NOMO-1 (cell line): ENCODE results near the gene WDR91.

ENCODE experiments used
- DNase-seq, 2 experiments: peaks; one replicate each; lab custom pipeline; 2025; ENCODE audit not compliant: unreplicated experiment in 2 of 2; lab: John Stamatoyannopoulos, UW

WDR91 gene

DNA sequence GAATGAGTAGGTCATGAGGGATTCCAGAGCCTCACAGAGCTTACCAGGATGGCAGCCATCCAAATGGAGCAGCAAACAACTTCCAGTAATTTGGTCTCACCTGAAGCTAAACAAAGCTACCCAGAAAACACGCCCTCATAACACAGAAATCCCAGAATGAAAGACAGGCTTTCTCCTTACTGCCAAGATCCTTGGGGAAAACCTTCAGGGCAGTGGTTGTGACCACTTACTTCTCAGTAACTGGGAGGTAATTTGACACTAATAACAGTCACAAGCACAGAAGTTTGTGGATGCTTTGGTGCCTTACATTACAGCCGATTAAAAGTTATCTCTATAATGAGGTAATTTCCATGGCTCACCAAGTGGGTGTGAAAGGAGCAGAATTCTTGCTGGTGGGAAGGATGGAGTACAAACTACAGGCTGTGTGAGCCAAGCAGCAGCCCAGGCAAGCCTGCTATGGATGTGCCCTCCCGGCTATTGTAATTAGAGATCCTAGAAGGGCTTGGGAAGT is 10.4 kb downstream of the WDR91 start:
- no peak for DNase-seq

- no peak for DNase-seq
Observed at GRCh38 chr7:135199439-135199838, 11.9 kb downstream of the WDR91 start.

GRCh38 chr7:135197906-135198655 is 13.2 kb downstream of the WDR91 start:
- no peak for DNase-seq

GRCh38 chr7:135197343-135197742 is 14.0 kb downstream of the WDR91 start:
- no peak for DNase-seq

- DNase-seq = no peak
Observed at GRCh38 chr7:135195968-135196629, 15.2 kb downstream of the WDR91 start.

- DNase-seq = no peak
Observed at GRCh38 chr7:135195156-135195555, 16.2 kb downstream of the WDR91 start.

GRCh38 chr7:135194494-135195095 is 16.7 kb downstream of the WDR91 start:
- DNase-seq = no peak

GRCh38 chr7:135193615-135194081 is 17.7 kb downstream of the WDR91 start:
- DNase-seq = no peak

DNA sequence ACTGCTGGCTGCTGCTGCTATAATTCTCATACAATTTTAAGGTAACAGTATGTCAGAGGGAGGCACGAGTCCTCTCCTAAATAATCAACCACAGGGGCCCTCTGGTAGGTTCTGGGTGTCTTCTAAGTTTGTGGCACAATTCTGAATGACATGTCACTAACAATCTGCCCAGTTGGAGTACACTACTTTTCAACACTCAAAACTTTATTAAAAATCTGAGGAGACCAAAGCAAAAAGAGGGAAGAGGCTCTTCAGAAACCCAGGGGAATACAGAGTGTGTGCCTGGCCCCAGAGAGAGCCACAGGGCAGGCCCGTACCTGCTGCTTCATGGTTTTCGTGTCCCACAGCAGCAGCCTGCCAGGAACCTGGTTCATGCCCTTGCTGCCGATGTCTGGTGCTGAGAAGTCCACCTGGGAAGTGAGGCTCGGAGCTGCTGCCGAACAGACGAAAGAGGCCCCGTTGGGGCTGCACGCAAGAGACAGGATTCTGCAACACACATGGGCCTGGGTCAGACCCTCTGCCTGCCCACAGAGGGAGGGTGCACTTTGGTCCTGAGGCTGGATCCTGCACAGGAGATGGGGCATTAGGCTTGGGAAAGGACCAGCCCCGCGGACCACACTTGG is 18.3 kb downstream of the WDR91 start:
- DNase-seq = no peak

- DNase-seq = no peak
Observed at GRCh38 chr7:135190703-135191102, 20.6 kb downstream of the WDR91 start.

DNA sequence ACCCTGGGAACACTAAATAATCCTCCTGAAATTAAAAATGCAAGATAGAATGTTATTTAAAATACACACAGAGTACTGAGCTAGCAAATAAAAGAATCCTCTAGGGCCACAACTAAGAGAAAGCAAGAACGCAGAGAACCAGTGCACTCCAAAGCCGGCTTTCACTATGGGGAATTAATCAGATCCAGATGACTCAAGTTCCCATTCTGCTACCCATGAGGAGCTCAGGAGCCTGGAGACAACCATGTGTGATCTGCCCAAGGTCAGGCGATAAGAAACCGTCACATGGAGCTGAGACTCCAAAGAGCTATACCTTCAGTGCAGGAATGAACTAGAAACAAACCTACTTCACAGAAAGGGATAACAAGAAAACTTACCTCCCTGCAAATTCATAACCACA is 21.4 kb downstream of the WDR91 start:
- DNase-seq = no peak

- DNase-seq = no peak
Observed at GRCh38 chr7:135189221-135189662, 22.1 kb downstream of the WDR91 start.

DNA sequence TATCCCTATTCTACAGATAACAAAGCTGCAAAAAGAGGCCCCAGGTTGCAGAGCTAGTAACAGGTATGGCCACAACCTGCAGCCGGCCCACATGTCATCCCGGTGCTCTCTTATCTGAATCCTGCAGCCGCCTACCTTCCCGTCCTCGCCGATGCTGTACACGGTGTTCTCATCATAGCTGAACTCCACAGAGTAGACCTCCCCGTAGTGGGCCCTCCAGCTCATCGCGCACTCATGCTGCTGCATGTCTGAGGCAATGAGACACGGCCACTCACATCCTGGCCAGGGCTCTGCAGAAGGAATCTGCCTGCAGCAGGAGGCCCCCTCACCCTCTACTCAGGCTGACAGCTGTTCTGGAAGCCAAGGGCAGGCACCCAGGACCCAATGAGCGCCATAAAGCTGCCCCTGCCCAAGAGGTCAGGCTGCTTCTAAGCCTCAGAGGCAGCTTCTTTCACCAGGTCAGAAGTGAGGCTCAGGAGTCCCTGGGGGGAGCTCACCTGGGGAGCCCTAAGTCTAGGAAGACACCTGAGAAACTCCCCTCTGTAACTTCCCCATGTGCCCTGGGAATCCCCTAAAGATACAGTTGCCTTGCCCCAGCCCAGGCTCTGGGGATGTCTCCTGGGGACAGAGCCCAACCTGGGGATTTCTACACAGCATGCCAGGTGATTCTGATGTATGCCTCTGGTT is 22.9 kb downstream of the WDR91 start:
- DNase-seq = no peak

GRCh38 chr7:135186841-135187253 is 24.5 kb downstream of the WDR91 start:
- no peak for DNase-seq

- no peak for DNase-seq
Observed at GRCh38 chr7:135186261-135186540, 25.1 kb downstream of the WDR91 start.

GRCh38 chr7:135185471-135186260 is 25.7 kb downstream of the WDR91 start:
- DNase-seq = no peak

- DNase-seq = no peak
Observed at GRCh38 chr7:135184254-135184841, 27.0 kb downstream of the WDR91 start.

- no peak for DNase-seq
Observed at GRCh38 chr7:135183478-135183877, 27.8 kb downstream of the WDR91 start.

- DNase-seq = no peak
Observed at GRCh38 chr7:135181929-135182678, 29.2 kb downstream of the WDR91 start.
